Activated CD4-positive, alpha-beta T cell treated with anti-CD3 and anti-CD28 coated beads for 1 hour (primary cell): ENCODE measurements around the gene PHF10.
"Not testable (repeated sequence)": the region's sequence is repeated elsewhere in the genome, so short reads cannot be mapped to it uniquely, and the experiment has no call there.

Experiments
- DNase-seq: peaks from one replicate; pipeline ENCODE4 v3.0.0-alpha.2; 2020

Gene PHF10

GRCh38 chr6:169722362-169723199 is 1.7 kb downstream of the PHF10 start:
- DNase-seq: no peak

GRCh38 chr6:169720207-169720855 is 4.0 kb downstream of the PHF10 start:
- no peak for DNase-seq

GRCh38 chr6:169719117-169719516 is 5.2 kb downstream of the PHF10 start:
- no peak for DNase-seq

GRCh38 chr6:169714595-169714994 is 9.7 kb downstream of the PHF10 start:
- no peak for DNase-seq

- DNase-seq: no peak
These were observed 10.1 kb downstream of the PHF10 start for GRCh38 chr6:169714178-169714577.

GRCh38 chr6:169710009-169710408 is 14.3 kb downstream of the PHF10 start:
- DNase-seq: no peak

- DNase-seq: no peak
These were observed 15.0 kb downstream of the PHF10 start for GRCh38 chr6:169709293-169709692.

GRCh38 chr6:169707772-169708171 is 16.5 kb downstream of the PHF10 start:
- no peak for DNase-seq

GRCh38 chr6:169702840-169703246 is 21.5 kb downstream of the PHF10 start:
- DNase-seq: no peak

GRCh38 chr6:169701954-169702839 is 22.1 kb downstream of the PHF10 start, which contains the start of the genes C6orf120 and WDR27:
TSS of gene C6orf120 (plus strand) at chr6:169702126. CDS start at chr6:169702460, 334 bp downstream.
TSS of gene WDR27 (minus strand) at chr6:169702029. CDS start at chr6:169689005, 13,024 bp downstream.
- DNase-seq: peak; percentile 96

- DNase-seq: no peak
These were observed 22.9 kb downstream of the PHF10 start for GRCh38 chr6:169701311-169701953.

- DNase-seq: no peak
These were observed 24.0 kb downstream of the PHF10 start for GRCh38 chr6:169700296-169700695.

GRCh38 chr6:169697115-169697514 is 27.2 kb downstream of the PHF10 start:
- not testable (repeated sequence) for DNase-seq

- DNase-seq: no peak
These were observed 29.2 kb downstream of the PHF10 start for GRCh38 chr6:169695131-169695530.

- no peak for DNase-seq
These were observed 31.8 kb downstream of the PHF10 start for GRCh38 chr6:169692516-169692915.

GRCh38 chr6:169691260-169691659 is 33.0 kb downstream of the PHF10 start:
- DNase-seq: no peak

GRCh38 chr6:169689287-169689686 is 35.0 kb downstream of the PHF10 start:
- DNase-seq: no peak

- no peak for DNase-seq
These were observed 38.4 kb downstream of the PHF10 start for GRCh38 chr6:169685860-169686259.

- no peak for DNase-seq
These were observed 40.2 kb downstream of the PHF10 start for GRCh38 chr6:169684056-169684455.

GRCh38 chr6:169678342-169678741 is 46.0 kb downstream of the PHF10 start:
- no peak for DNase-seq

GRCh38 chr6:169677096-169677495 is 47.2 kb downstream of the PHF10 start:
- no peak for DNase-seq

- no peak for DNase-seq
These were observed 49.3 kb downstream of the PHF10 start for GRCh38 chr6:169675011-169675410.

- DNase-seq: no peak
These were observed 52.7 kb downstream of the PHF10 start for GRCh38 chr6:169671563-169671962.
